Gastrocnemius medialis (tissue), 4 donors: Measurements from ENCODE around the gene CEP72. TPM values are rescaled to one million over a fixed set of nuclear protein-coding genes. Genes with fewer than 3 reads are reported as not detected.
A peak's percentile ranks its signal among the peaks of the same experiment; 100 is the strongest.

Source experiments
- ATAC-seq, 2 donors: fragments of 150-250 bp; one replicate each; pipeline ENCODE4 v1.9.1; 2016
- DNase-seq, 2 donors: peaks; one replicate each; pipeline ENCODE4 v3.0.0-alpha.2; 2019
- H3K27ac ChIP-seq, 4 donors: fragments of 200-600 bp; sonication (generic); 1 replicate in 1 of 4; 2 replicates in 3 of 4; pipeline ENCODE4 v1.5.1; 2016 to 2018; ENCODE audit warnings: mild to moderate bottlenecking in 2 of 4, moderate library complexity in 1 of 4
- H3K27me3 ChIP-seq, 3 donors: fragments of 200-600 bp; sonication (generic) in 2 of 3; 1 replicate in 1 of 3; 2 replicates in 2 of 3; pipeline versions ENCODE4 v1.5.1 to v1.6.0; 2016 to 2019; ENCODE audit warnings: mild to moderate bottlenecking in 1 of 3, moderate library complexity in 1 of 3
- H3K36me3 ChIP-seq, 2 donors: fragments of 200-600 bp; sonication (generic) in 1 of 2; one replicate each; pipeline ENCODE4 v1.5.1; 2017 to 2018
- H3K4me1 ChIP-seq, 2 donors: fragments of 200-600 bp; sonication (generic) in 1 of 2; one replicate each; pipeline ENCODE4 v1.5.1; 2016 to 2017; ENCODE audit warnings: mild to moderate bottlenecking in 2 of 2
- H3K4me3 ChIP-seq, 4 donors: fragments of 200-600 bp; sonication (generic) in 3 of 4; 1 replicate in 1 of 4; 2 replicates in 3 of 4; pipeline ENCODE4 v1.5.1; 2016 to 2019; ENCODE audit warnings: mild to moderate bottlenecking in 2 of 4
- H3K9me3 ChIP-seq, 3 donors: fragments of 200-600 bp; sonication (generic) in 2 of 3; 1 replicate in 1 of 3; 2 replicates in 2 of 3; pipeline ENCODE4 v1.5.1; 2016 to 2019
- CTCF ChIP-seq, 5 experiments: fragments of 450-650 bp in 3 of 5; fragments of 200-600 bp in 2 of 5; sonication (generic) in 2 of 5; IDR thresholded peaks in 4 of 5; conservative IDR thresholded peaks in 1 of 5; 1 replicate in 4 of 5; 2 replicates in 1 of 5; pipeline ENCODE4 v1.5.1; 2016 to 2019; ENCODE audit warnings: antibody characterized with exemption in 5 of 5, mild to moderate bottlenecking in 3 of 5, moderate library complexity in 3 of 5
- POLR2A ChIP-seq, 2 donors: fragments of 450-650 bp; IDR thresholded peaks; one replicate each; pipeline ENCODE4 v1.6.1; 2017; ENCODE audit warnings: antibody characterized with exemption in 2 of 2, mild to moderate bottlenecking in 2 of 2, moderate library complexity in 2 of 2
- in situ Hi-C, 4 donors: fragments of 200-750 bp; cut with MboI; loops; one replicate each; pipeline versions ENCODE4 v1.15.0 to v1.8.0; 2017; ENCODE audit warnings: low sequenced_read_pairs in 4 of 4
- intact Hi-C: fragments of 100-400 bp; cut with DNase I; formaldehyde crosslinking; loops from one replicate; pipeline ENCODE4 v1.15.1; 2023; ENCODE audit warnings: low total_unique reads
- total RNA-seq, 4 donors: library from RNA; depleted of rRNA; stranded (reverse); fragments of >200 nt; gene quantifications; one replicate each; pipeline versions ENCODE4 v1.1.0 to v1.2.3, GENCODE V29; 2016

CEP72 gene
- total RNA-seq, 4 donors from 2014 or later: 0.36 to 0.56 (median 0.40) TPM; not detected in 1

DNA sequence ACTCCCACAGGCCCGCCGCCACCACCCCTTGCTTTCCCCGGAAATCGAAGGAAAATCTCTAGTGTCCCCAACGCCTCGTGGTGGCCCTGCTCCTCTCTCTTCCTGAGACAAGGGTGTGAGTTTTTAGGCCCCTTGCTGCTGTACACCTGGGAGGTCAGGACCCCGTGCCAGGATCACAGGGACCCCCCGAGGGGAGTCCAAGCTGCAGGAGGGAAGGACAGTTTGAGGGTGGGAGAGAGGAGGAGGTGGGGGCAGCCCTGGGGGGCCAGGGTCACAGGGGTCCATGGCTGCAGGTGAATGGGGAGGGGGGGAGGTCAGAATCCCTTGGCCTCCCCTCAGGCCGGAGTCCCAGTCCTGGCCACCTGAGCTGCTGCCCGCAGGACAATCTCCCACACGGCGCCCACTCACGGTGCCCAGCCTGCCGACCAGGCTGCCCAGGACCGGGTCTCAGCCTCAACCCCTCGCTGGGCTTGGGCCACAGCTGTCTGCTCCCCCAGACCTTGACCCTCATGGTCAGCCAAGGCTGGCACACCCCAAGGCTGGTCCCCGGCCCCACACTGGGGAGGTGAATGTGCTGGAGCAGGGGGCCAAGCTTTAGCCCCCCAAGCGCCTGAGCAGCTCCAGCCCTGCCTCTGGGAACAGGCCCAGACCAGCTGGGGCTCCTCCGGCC lies 61.2 kb downstream of the CEP72 start:
- no peak for TF ChIP-seq CTCF (IDR thresholded peaks at IDR 0.05 in 4 of 5, conservative IDR thresholded peaks at IDR 0.05 in 1 of 5)
- TF ChIP-seq POLR2A (IDR thresholded peaks at IDR 0.05): no peak
- no peaks in the 10 kb centered on the region for H3K36me3 ChIP-seq
- peaks cover 36 to 47% of the 10 kb centered on the region in 2 donors for H3K4me1 ChIP-seq
- in situ Hi-C loops (no loop called here), intact Hi-C loops (loop anchor here (1.0 kb wide), 1 partner anchor 233 kb away; no protein-coding TSS in a partner anchor)
- DNase-seq: peak in 1 of 2 donors; percentile 9
- no peak for ATAC-seq
- H3K27me3 ChIP-seq: no peaks in the 10 kb centered on the region
- H3K9me3 ChIP-seq: no peaks in the 10 kb centered on the region
- H3K27ac ChIP-seq: peak overlapping the region; percentile 73 to 86 (median 82)
- H3K4me3 ChIP-seq: peak overlapping the region in 1 of 4 donors; percentile 9

DNA sequence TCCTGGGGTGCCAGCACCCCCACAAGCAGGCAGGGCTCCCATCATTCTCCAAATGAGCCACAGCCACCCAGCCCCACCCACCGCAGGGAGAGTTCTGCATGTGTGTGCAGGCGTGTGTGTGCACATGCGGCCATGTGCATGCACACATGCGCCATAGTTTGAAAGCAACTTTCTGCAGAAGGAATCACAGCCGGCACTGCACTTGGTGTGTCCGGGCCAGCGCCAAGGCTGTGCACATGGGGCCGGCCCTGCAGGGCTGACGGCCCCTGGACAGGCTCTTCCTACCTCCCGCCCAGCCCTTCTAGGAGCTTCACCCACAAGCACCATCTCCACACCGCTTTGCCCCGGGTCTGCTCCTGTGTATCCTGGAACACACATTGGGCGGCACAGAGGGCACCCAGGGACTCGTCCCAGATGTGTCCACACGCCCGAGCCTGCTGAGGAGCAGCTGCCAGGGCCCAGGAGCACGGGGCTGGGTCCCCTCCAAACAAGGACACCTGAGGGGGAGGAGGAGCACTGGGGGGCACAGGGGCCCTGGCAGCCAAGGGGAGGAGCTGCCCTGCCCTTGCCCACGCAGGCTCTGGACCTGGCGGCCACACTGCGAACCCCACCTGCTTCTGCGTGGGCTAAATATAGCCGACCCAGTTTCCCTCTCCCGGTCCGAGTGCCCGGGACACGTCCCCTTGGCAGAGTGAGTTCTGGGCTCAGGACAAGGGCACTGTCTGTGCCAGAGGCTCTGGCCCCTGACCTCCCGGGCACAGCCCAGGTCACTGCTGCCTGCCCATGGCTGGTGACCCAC lies 61.9 kb downstream of the CEP72 start:
- in situ Hi-C loops: no loop called here
- ATAC-seq: peak; percentile 67 to 82

DNA sequence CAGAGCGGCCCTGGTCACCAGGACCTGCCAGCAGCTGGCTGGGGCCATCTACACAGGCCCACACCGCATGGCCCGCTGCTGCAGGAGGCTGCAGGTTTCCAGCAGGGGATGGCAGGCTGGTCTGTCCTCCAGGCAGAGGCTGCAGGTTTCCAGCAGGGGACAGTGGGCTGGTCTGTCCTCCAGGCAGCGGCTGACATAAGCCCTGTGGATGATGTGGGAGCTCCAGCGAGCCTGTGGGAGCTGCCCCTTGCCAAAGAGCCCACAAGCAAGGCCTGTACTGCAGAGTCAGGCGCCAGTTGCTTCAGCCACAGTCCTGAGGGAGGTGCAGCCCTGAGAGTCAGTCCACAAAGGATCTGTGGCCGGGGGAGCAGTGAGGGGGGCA lies 62.5 kb downstream of the CEP72 start:
- H3K9me3 ChIP-seq: no peaks in the 10 kb centered on the region
- ATAC-seq (peak in 1 of 2 donors; percentile 22), DNase-seq (no peak)
- H3K36me3 ChIP-seq: no peaks in the 10 kb centered on the region
- peak overlapping the region; percentile 73 to 86 (median 82) for H3K27ac ChIP-seq
- H3K4me3 ChIP-seq: peak overlapping the region in 1 of 4 donors; percentile 20
- no peaks in the 10 kb centered on the region for H3K27me3 ChIP-seq
- in situ Hi-C loops (no loop called here), intact Hi-C loops (no loop called here)
- no peak for TF ChIP-seq CTCF (IDR thresholded peaks at IDR 0.05 in 4 of 5, conservative IDR thresholded peaks at IDR 0.05 in 1 of 5)
- no peak for TF ChIP-seq POLR2A (IDR thresholded peaks at IDR 0.05)
- peaks cover 36 to 54% of the 10 kb centered on the region in 2 donors for H3K4me1 ChIP-seq

More for the DNA sequence above, 61.9 kb downstream of the CEP72 start:
- DNase-seq: peak; percentile 39 to 78
- no peaks in the 10 kb centered on the region for H3K36me3 ChIP-seq
- no peak for TF ChIP-seq POLR2A (IDR thresholded peaks at IDR 0.05)
- peak in 3 of 5 experiments; percentile 15 to 45 (median 36) for TF ChIP-seq CTCF (IDR thresholded peaks at IDR 0.05 in 4 of 5, conservative IDR thresholded peaks at IDR 0.05 in 1 of 5)
- H3K9me3 ChIP-seq: no peaks in the 10 kb centered on the region
- H3K4me3 ChIP-seq: peak overlapping the region in 3 of 4 donors; percentile 9 to 20 (median 11)
- H3K27ac ChIP-seq: peak overlapping the region; percentile 73 to 86 (median 82)
- no peaks in the 10 kb centered on the region for H3K27me3 ChIP-seq
- intact Hi-C loops: loop anchor here (1.0 kb wide), 1 partner anchor 232 kb away; no protein-coding TSS in a partner anchor
- peaks cover 36 to 48% of the 10 kb centered on the region in 2 donors for H3K4me1 ChIP-seq

DNA sequence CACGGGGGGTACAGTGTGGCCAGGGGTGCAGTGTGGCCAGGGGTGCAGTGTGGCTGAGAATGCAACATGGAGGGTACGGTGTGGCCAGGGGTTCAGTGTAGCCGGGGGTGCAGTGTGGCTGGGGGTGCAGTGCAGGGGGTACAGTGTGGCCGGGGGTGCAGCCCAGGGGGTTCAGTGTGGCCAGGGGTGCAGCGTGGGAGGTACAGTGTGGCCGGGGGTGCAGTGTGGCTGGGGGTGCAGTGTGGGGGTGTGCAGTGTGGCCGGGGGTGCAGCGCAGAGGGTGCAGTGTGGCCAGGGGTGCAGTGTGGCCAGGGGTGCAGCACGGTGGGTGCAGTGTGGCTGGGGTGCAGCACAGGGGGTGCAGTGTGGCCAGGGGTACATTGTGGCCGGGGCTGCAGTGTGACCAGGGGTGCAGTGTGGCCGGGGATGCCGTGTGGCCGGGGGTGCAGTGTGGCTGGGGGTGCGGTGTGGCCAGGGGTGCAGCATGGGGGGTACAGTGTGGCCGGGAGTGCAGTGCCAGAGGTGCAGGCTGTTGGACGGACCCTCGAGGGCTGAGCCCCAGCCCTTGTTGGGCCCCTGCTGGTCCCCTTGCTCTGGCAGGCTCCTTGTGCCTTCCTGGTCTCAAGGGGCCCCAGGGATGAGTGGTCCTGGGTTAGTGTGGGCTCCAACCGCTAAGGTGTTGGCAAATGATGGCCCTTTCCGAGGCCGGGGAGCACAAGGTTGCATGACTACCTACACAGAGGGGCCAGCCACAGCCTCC lies 63.2 kb downstream of the CEP72 start:
- intact Hi-C loops (no loop called here), in situ Hi-C loops (no loop called here)
- H3K4me1 ChIP-seq: peaks cover 36 to 54% of the 10 kb centered on the region in 2 donors

More for the DNA sequence above, 63.2 kb downstream of the CEP72 start:
- Histone ChIP-seq H3K27me3 (no peaks in the 10 kb centered on the region), H3K36me3 (no peaks in the 10 kb centered on the region), H3K9me3 (no peaks in the 10 kb centered on the region), H3K27ac (no peak overlapping the region), H3K4me3 (no peak overlapping the region)
- TF ChIP-seq CTCF (IDR thresholded peaks at IDR 0.05 in 4 of 5, conservative IDR thresholded peaks at IDR 0.05 in 1 of 5): no peak
- TF ChIP-seq POLR2A (IDR thresholded peaks at IDR 0.05): no peak
- ATAC-seq (no peak), DNase-seq (peak in 1 of 2 donors; percentile 10)
